ENCODE data around the gene TMEM219.

The TMEM219 gene

GRCh38 chr16:29973384-29974246 lies 11.7 kb downstream of the TMEM219 start, which contains the start of gene TAOK2 (continued):
- TF ChIP-seq ZBTB26 (tag by site-specific recombination; optimal IDR thresholded peaks at IDR 0.05) (peak; percentile 99), YY1 (tag by site-specific recombination; IDR thresholded peaks at IDR 0.05) (peak; percentile 73), ZNF639 (tag by site-specific recombination; IDR thresholded peaks at IDR 0.05) (peak; percentile 74), MYNN (tag by site-specific recombination; IDR thresholded peaks at IDR 0.05; ENCODE audit: borderline replicate concordance) (no peak), ZFP69B (tag by site-specific recombination; IDR thresholded peaks at IDR 0.05) (peak; percentile 92), ZNF785 (tag by site-specific recombination; IDR thresholded peaks at IDR 0.05) (0 out of 2 replicates have a peak, but pooled peaks have one; percentile 6), ZNF510 (tag by site-specific recombination; IDR thresholded peaks at IDR 0.05; ENCODE audit: insufficient replicate concordance) (no peak), ZBTB8A (tag by site-specific recombination; IDR thresholded peaks at IDR 0.05) (peak; percentile 72), ZNF391 (tag by site-specific recombination; IDR thresholded peaks at IDR 0.05; ENCODE audit: borderline replicate concordance, low read depth) (peak; percentile 42; the same call in 1 of the 2 replicates), HOXC10 (CRISPR knock-in tag; IDR thresholded peaks at IDR 0.05) (no peak), ZNF629 (tag by site-specific recombination; IDR thresholded peaks at IDR 0.05) (peak; percentile 31), KLF10 (tag by site-specific recombination; IDR thresholded peaks at IDR 0.05) (peak; percentile 40; the same call in 1 of the 2 replicates), KLF1 (tag by site-specific recombination; IDR thresholded peaks at IDR 0.05) (peak; percentile 58; the same call in 1 of the 2 replicates), ZNF133 (tag by site-specific recombination; IDR thresholded peaks at IDR 0.05) (no peak), ZNF777 (tag by site-specific recombination; IDR thresholded peaks at IDR 0.05; ENCODE audit: borderline replicate concordance) (no peak), ZNF623 (tag by site-specific recombination; IDR thresholded peaks at IDR 0.05) (no peak; the same call in 1 of the 2 replicates), AEBP2 (tag by site-specific recombination; IDR thresholded peaks at IDR 0.05; ENCODE audit: borderline replicate concordance) (no peak), ZBTB17 (tag by site-specific recombination; IDR thresholded peaks at IDR 0.05) (peak; percentile 92), WT1 (tag by site-specific recombination; IDR thresholded peaks at IDR 0.05) (0 out of 2 replicates have a peak, but pooled peaks have one; percentile 30), ZNF335 (tag by site-specific recombination; conservative IDR thresholded peaks at IDR 0.05) (peak; percentile 92)

GRCh38 chr16:29974291-29975133 lies 12.6 kb downstream of the TMEM219 start:
- ChIA-PET POLR2A (interaction anchor here (0.5 to 5.4 kb wide), 20 partner anchors 8 to 166 kb away, joined by 3 to 58 read pairs (median 5); partner anchors contain the start of genes HIRIP3, INO80E, KCTD13 and PAGR1), CTCF (interaction anchor here (0.6 to 3.2 kb wide), 4 partner anchors 11 to 631 kb away, joined by 3 to 13 read pairs (median 5); no protein-coding TSS in a partner anchor)
- H3K4me1 ChIP-seq (ENCODE audit: control insufficient read depth, insufficient read depth, low read length) = peaks cover 8% of the 10 kb centered on the region
- H3K36me3 ChIP-seq (ENCODE audit: control insufficient read depth in 2 of 2, insufficient read depth in 1 of 2, low read length in 2 of 2) = peaks cover under 1 to 61% of the 10 kb centered on the region in 2 experiments; a peak in 1 of 3 replicates
- H3K9me3 ChIP-seq (ENCODE audit: control insufficient read depth, insufficient read depth, low read depth, low read length) = no peaks in the 10 kb centered on the region
- peak overlapping the region; percentile 72 for H3K4me3 ChIP-seq (ENCODE audit: low read depth, low read length)
- H3K27ac ChIP-seq (ENCODE audit: extremely low read depth, low read depth, low read length) = peak overlapping the region; percentile 76
- peak; percentile 8; the same call in 1 of the 2 replicates for TF ChIP-seq ZBTB11 (tag by site-specific recombination; conservative IDR thresholded peaks at IDR 0.05; ENCODE audit: low read depth)
- TF ChIP-seq ZNF18 (tag by site-specific recombination; IDR thresholded peaks at IDR 0.05) = peak; percentile 57; the same call in 1 of the 2 replicates
- 0 out of 2 replicates have a peak, but pooled peaks have one; percentile 3 for TF ChIP-seq ZNF335 (tag by site-specific recombination; conservative IDR thresholded peaks at IDR 0.05)
- no peak for TF ChIP-seq ZNF610 (tag by site-specific recombination; IDR thresholded peaks at IDR 0.05; ENCODE audit: borderline replicate concordance)
- 0 out of 2 replicates have a peak, but pooled peaks have one; percentile 37 for TF ChIP-seq KLF9 (tag by site-specific recombination; IDR thresholded peaks at IDR 0.05; ENCODE audit: low read depth)
- TF ChIP-seq ZNF391 (tag by site-specific recombination; IDR thresholded peaks at IDR 0.05; ENCODE audit: borderline replicate concordance, low read depth) = no peak

Measured in HEK293 (cell line).